Measurements from ENCODE around the gene GLS2.
"Not testable (repeated sequence)": the region's sequence is repeated elsewhere in the genome, so short reads cannot be mapped to it uniquely, and the experiment has no call there.

GRCh38 chr12:56493409-56494105 lies 5.6 kb upstream of the GLS2 start:
- not testable (repeated sequence) for TF ChIP-seq CTCF (conservative IDR thresholded peaks at IDR 0.05); ZFX (IDR thresholded peaks at IDR 0.05)

Measured in C4-2B (cell line).